Loucy (cell line): Measurements from ENCODE around the gene GEMIN7.

Experiments
- H2AFZ ChIP-seq: fragments of 200-600 bp; sonication (generic); 2 replicates; pipeline ENCODE4 v1.6.0; 2016; ENCODE audit warnings: antibody characterized with exemption, mild to moderate bottlenecking, low read length, moderate library complexity
- H3F3A ChIP-seq: fragments of 200-600 bp; 2 replicates; pipeline ENCODE4 v1.6.0; 2016; ENCODE audit warnings: antibody characterized with exemption, low read depth, mild to moderate bottlenecking
- H3K27me3 ChIP-seq: fragments of 200-600 bp; sonication (generic); 2 replicates; pipeline ENCODE4 v1.6.1; 2014; ENCODE audit warnings: low read length, mild to moderate bottlenecking; ENCODE audit not compliant: insufficient read depth, poor library complexity, severe bottlenecking
- H3K36me3 ChIP-seq: fragments of 200-600 bp; sonication (generic); 2 replicates; pipeline ENCODE4 v1.6.1; 2016; ENCODE audit warnings: low read length; ENCODE audit not compliant: insufficient read depth
- H3K4me1 ChIP-seq: fragments of 200-600 bp; sonication (generic); 2 replicates; pipeline ENCODE4 v1.5.1; 2014; ENCODE audit warnings: low read length, mild to moderate bottlenecking; ENCODE audit not compliant: insufficient read depth, poor library complexity, severe bottlenecking
- H3K4me2 ChIP-seq: fragments of 200-600 bp; sonication (generic); 2 replicates; pipeline ENCODE4 v1.6.0; 2014; ENCODE audit warnings: antibody characterized with exemption, low read length, low read depth, mild to moderate bottlenecking; ENCODE audit not compliant: poor library complexity, severe bottlenecking
- H3K4me3 ChIP-seq: fragments of 200-600 bp; sonication (generic); 2 replicates; pipeline ENCODE4 v1.5.1; 2014; ENCODE audit warnings: low read length, mild to moderate bottlenecking, mixed read lengths; ENCODE audit not compliant: poor library complexity, severe bottlenecking
- H3K79me2 ChIP-seq: fragments of 200-600 bp; sonication (generic); 2 replicates; pipeline ENCODE4 v1.6.1; 2014; ENCODE audit warnings: low read length; ENCODE audit not compliant: insufficient read depth
- H3K9ac ChIP-seq: fragments of 200-600 bp; sonication (generic); 2 replicates; pipeline ENCODE4 v1.6.0; 2014; ENCODE audit warnings: mild to moderate bottlenecking, low read depth, low read length, moderate library complexity; ENCODE audit not compliant: poor library complexity, severe bottlenecking
- H3K9me2 ChIP-seq: fragments of 200-600 bp; sonication (generic); replicated peaks from 2 replicates; pipeline ENCODE4 v1.6.1; 2016; ENCODE audit warnings: low read depth, low read length, mixed read lengths
- H3K9me3 ChIP-seq: fragments of 200-600 bp; sonication (generic); 2 replicates; pipeline ENCODE4 v1.6.1; 2014; ENCODE audit warnings: mild to moderate bottlenecking, antibody characterized with exemption, low read length, low read depth; ENCODE audit not compliant: insufficient read depth
- H4K20me1 ChIP-seq: fragments of 200-600 bp; sonication (generic); 2 replicates; pipeline ENCODE4 v1.6.0; 2014; ENCODE audit warnings: antibody characterized with exemption, low read length, mild to moderate bottlenecking; ENCODE audit not compliant: insufficient read depth, poor library complexity, severe bottlenecking
- CTCF ChIP-seq: fragments of 200-600 bp; sonication (generic); conservative IDR thresholded peaks from 2 replicates; pipeline ENCODE4 v1.5.1; 2014; ENCODE audit warnings: mild to moderate bottlenecking, antibody characterized with exemption, low read length
- EZH2phosphoT487 ChIP-seq: fragments of 200-600 bp; IDR thresholded peaks from 2 replicates; pipeline ENCODE4 v1.6.1; 2018; ENCODE audit warnings: antibody characterized with exemption, mild to moderate bottlenecking, moderate library complexity, borderline replicate concordance

Gene GEMIN7

GRCh38 chr19:45050036-45050435 lies 29.0 kb upstream of the GEMIN7 start:
- Histone ChIP-seq H3K79me2 (peaks cover 66% of the 10 kb centered on the region), H3K4me2 (no peak overlapping the region), H3K9me3 (no peaks in the 10 kb centered on the region), H2AFZ (no peak overlapping the region), H3K27me3 (no peaks in the 10 kb centered on the region), H3K36me3 (peaks cover 43% of the 10 kb centered on the region; the same call in 1 of the 2 replicates), H3F3A (no peaks in the 10 kb centered on the region), H3K9ac (no peak overlapping the region), H4K20me1 (peaks cover 43% of the 10 kb centered on the region), H3K9me2 (no peaks in the 10 kb centered on the region), H3K4me1 (no peaks in the 10 kb centered on the region), H3K4me3 (no peak overlapping the region)
- TF ChIP-seq EZH2phosphoT487 (no peak), CTCF (no peak)

GRCh38 chr19:45051929-45052579 lies 27.0 kb upstream of the GEMIN7 start:
- Histone ChIP-seq H2AFZ (no peak overlapping the region), H3K9ac (no peak overlapping the region), H3K4me2 (no peak overlapping the region), H3K79me2 (peaks cover 46% of the 10 kb centered on the region), H3K9me3 (no peaks in the 10 kb centered on the region), H3F3A (no peaks in the 10 kb centered on the region), H3K27me3 (no peaks in the 10 kb centered on the region), H3K9me2 (no peaks in the 10 kb centered on the region), H3K4me3 (no peak overlapping the region), H4K20me1 (peaks cover 27% of the 10 kb centered on the region), H3K4me1 (no peaks in the 10 kb centered on the region), H3K36me3 (peaks cover 52% of the 10 kb centered on the region; the same call in 1 of the 2 replicates)
- TF ChIP-seq CTCF (no peak), EZH2phosphoT487 (no peak)

- no peaks in the 10 kb centered on the region for H3K4me1 ChIP-seq
- peaks cover 4% of the 10 kb centered on the region; the same call in 1 of the 2 replicates for H3K79me2 ChIP-seq
- TF ChIP-seq CTCF, result no peak
- no peak for TF ChIP-seq EZH2phosphoT487
- H3K9ac ChIP-seq, result no peak overlapping the region
- H3K36me3 ChIP-seq, result peaks cover 95% of the 10 kb centered on the region; the same call in 1 of the 2 replicates
- no peak overlapping the region for H3K4me2 ChIP-seq
- no peak overlapping the region for H3K4me3 ChIP-seq
- H4K20me1 ChIP-seq, result peaks cover 13% of the 10 kb centered on the region
- no peaks in the 10 kb centered on the region for H3K9me2 ChIP-seq
- no peaks in the 10 kb centered on the region for H3K9me3 ChIP-seq
- no peaks in the 10 kb centered on the region for H3K27me3 ChIP-seq
- H3F3A ChIP-seq, result no peaks in the 10 kb centered on the region
- no peak overlapping the region for H2AFZ ChIP-seq
Observed at GRCh38 chr19:45056831-45057230, 22.2 kb upstream of the GEMIN7 start.
